ENCODE results near the gene CCDC149. TPM values are rescaled to one million over a fixed set of nuclear protein-coding genes. Genes with fewer than 3 reads are reported as not detected.
A peak's percentile ranks its signal among the peaks of the same experiment; 100 is the strongest.

CCDC149 gene
- total RNA-seq, 8 experiments from 2014 or later: 0.81 to 15.5 (median 7.3) TPM

- peaks cover 0 to 3% of the 10 kb centered on the region in 2 donors for H3K4me1 ChIP-seq (replicated peaks in 1 of 2)
- H3K4me3 ChIP-seq: no peak overlapping the region
- in situ Hi-C loops (cut with MboI; ENCODE audit: low pct_unique_long_range_greater_than_20kb in 2 of 9, low sequenced_read_pairs in 9 of 9, unreplicated experiment in 9 of 9): no loop called here
- 12 to 100% (median 80%) methylated on average over 1 to 4 of the region's 4 CpGs; no CpG with 5 or more reads in 1 of the 10 experiments for WGBS, 10 experiments
- no peak overlapping the region for H3K27ac ChIP-seq
- no peak for ATAC-seq (replicated peaks in 6 of 8)
Observed at GRCh38 chr4:24770667-24771066, 142.2 kb downstream of the CCDC149 start.

- in situ Hi-C loops (cut with MboI; ENCODE audit: low pct_unique_long_range_greater_than_20kb in 2 of 9, low sequenced_read_pairs in 9 of 9, unreplicated experiment in 9 of 9): no loop called here
- ATAC-seq (replicated peaks in 6 of 8): peak in 3 of 8 experiments; percentile 18 to 89 (median 79)
- Histone ChIP-seq H3K27ac (no peak overlapping the region), H3K4me3 (no peak overlapping the region), H3K4me1 (replicated peaks in 1 of 2) (peaks cover 0 to 3% of the 10 kb centered on the region in 2 donors)
- 0 to 100% (median 80%) methylated on average over 1 to 3 of the region's 3 CpGs; no CpG with 5 or more reads in 5 of the 10 experiments for WGBS, 10 experiments
Observed at GRCh38 chr4:24770032-24770584, 142.7 kb downstream of the CCDC149 start.

- Histone ChIP-seq H3K4me3 (no peak overlapping the region), H3K4me1 (replicated peaks in 1 of 2) (no peaks in the 10 kb centered on the region), H3K27ac (no peak overlapping the region)
- 20 to 100% (median 78%) methylated on average over 1 to 2 of the region's 2 CpGs; no CpG with 5 or more reads in 3 of the 10 experiments for WGBS, 10 experiments
- in situ Hi-C loops (cut with MboI; ENCODE audit: low pct_unique_long_range_greater_than_20kb in 2 of 9, low sequenced_read_pairs in 9 of 9, unreplicated experiment in 9 of 9): no loop called here
- no peak for ATAC-seq (replicated peaks in 6 of 8)
Observed at GRCh38 chr4:24769571-24769970, 143.3 kb downstream of the CCDC149 start.

GRCh38 chr4:24768604-24769003, 144.2 kb downstream of the CCDC149 start:
- ATAC-seq (replicated peaks in 6 of 8): no peak
- no peak overlapping the region for H3K4me3 ChIP-seq
- no peaks in the 10 kb centered on the region for H3K4me1 ChIP-seq (replicated peaks in 1 of 2)
- H3K27ac ChIP-seq: no peak overlapping the region
- in situ Hi-C loops (cut with MboI; ENCODE audit: low pct_unique_long_range_greater_than_20kb in 2 of 9, low sequenced_read_pairs in 9 of 9, unreplicated experiment in 9 of 9): no loop called here

- in situ Hi-C loops (cut with MboI; ENCODE audit: low pct_unique_long_range_greater_than_20kb in 2 of 9, low sequenced_read_pairs in 9 of 9, unreplicated experiment in 9 of 9): no loop called here
- Histone ChIP-seq H3K4me3 (no peak overlapping the region), H3K4me1 (replicated peaks in 1 of 2) (no peaks in the 10 kb centered on the region), H3K27ac (no peak overlapping the region)
- no peak for ATAC-seq (replicated peaks in 6 of 8)
- WGBS, 10 experiments: 42 to 88% (median 68%) methylated on average over 2 to 5 of the region's 5 CpGs
Observed at GRCh38 chr4:24768006-24768405, 144.8 kb downstream of the CCDC149 start.

GRCh38 chr4:24765376-24765988, 147.4 kb downstream of the CCDC149 start:
- 8 to 86% (median 48%) methylated on average over 2 of the region's 4 CpGs; no CpG with 5 or more reads in 7 of the 10 experiments for WGBS, 10 experiments
- H3K4me1 ChIP-seq (replicated peaks in 1 of 2): no peaks in the 10 kb centered on the region
- ATAC-seq (replicated peaks in 6 of 8): no peak
- H3K4me3 ChIP-seq: no peak overlapping the region
- in situ Hi-C loops (cut with MboI; ENCODE audit: low pct_unique_long_range_greater_than_20kb in 2 of 9, low sequenced_read_pairs in 9 of 9, unreplicated experiment in 9 of 9): no loop called here
- H3K27ac ChIP-seq: no peak overlapping the region

GRCh38 chr4:24764345-24764744, 148.5 kb downstream of the CCDC149 start:
- peak in 1 of 8 experiments; percentile 10 for ATAC-seq (replicated peaks in 6 of 8)
- WGBS, 10 experiments: 40 to 100% (median 62%) methylated on average over 1 to 3 of the region's 3 CpGs; no CpG with 5 or more reads in 2 of the 10 experiments
- Histone ChIP-seq H3K4me1 (replicated peaks in 1 of 2) (no peaks in the 10 kb centered on the region), H3K4me3 (no peak overlapping the region), H3K27ac (no peak overlapping the region)
- in situ Hi-C loops (cut with MboI; ENCODE audit: low pct_unique_long_range_greater_than_20kb in 2 of 9, low sequenced_read_pairs in 9 of 9, unreplicated experiment in 9 of 9): no loop called here

- 13 to 78% (median 60%) methylated on average over 1 to 4 of the region's 5 CpGs for WGBS, 10 experiments
- in situ Hi-C loops (cut with MboI; ENCODE audit: low pct_unique_long_range_greater_than_20kb in 2 of 9, low sequenced_read_pairs in 9 of 9, unreplicated experiment in 9 of 9): no loop called here
- peak in 4 of 8 experiments; percentile 52 to 93 (median 80) for ATAC-seq (replicated peaks in 6 of 8)
- Histone ChIP-seq H3K27ac (no peak overlapping the region), H3K4me3 (no peak overlapping the region), H3K4me1 (replicated peaks in 1 of 2) (no peaks in the 10 kb centered on the region)
Observed at GRCh38 chr4:24763631-24764297, 149.1 kb downstream of the CCDC149 start.

Other genes with a start within 250 kb of the CCDC149 start
- 1 to 10 TPM in 2 of 8 experiments, under 1 TPM in 4, not detected in 2; 0.14 to 2.0 (median 0.82) TPM for gene SOD3, start 117.5 kb downstream of the CCDC149 start, total RNA-seq
- 10 to 100 TPM in 1 of 8 experiments, 1 to 10 TPM in 7; 1.4 to 10.9 (median 7.5) TPM for gene LGI2, start 117.9 kb upstream of the CCDC149 start, total RNA-seq
- gene SEPSECS, start 247.4 kb upstream of the CCDC149 start, total RNA-seq: 10 to 100 TPM in 1 of 8 experiments, 1 to 10 TPM in 7; 5.0 to 13.3 (median 7.0) TPM